Kidney capillary endothelial cell (primary cell): ENCODE results near the gene DOCK4.
A peak's percentile ranks its signal among the peaks of the same experiment; 100 is the strongest.

Source experiments
- DNase-seq: peaks from one replicate; pipeline ENCODE4 v3.0.0-alpha.2; 2018; ENCODE audit warnings: low spot score

DOCK4 gene

GRCh38 chr7:111765751-111766643 is 440.2 kb downstream of the DOCK4 start:
- DNase-seq, result no peak

- DNase-seq, result peak; percentile 17
Measured at GRCh38 chr7:111763221-111763801, 442.9 kb downstream of the DOCK4 start.

- DNase-seq, result no peak
Measured at GRCh38 chr7:111762799-111763198, 443.4 kb downstream of the DOCK4 start.

DNA sequence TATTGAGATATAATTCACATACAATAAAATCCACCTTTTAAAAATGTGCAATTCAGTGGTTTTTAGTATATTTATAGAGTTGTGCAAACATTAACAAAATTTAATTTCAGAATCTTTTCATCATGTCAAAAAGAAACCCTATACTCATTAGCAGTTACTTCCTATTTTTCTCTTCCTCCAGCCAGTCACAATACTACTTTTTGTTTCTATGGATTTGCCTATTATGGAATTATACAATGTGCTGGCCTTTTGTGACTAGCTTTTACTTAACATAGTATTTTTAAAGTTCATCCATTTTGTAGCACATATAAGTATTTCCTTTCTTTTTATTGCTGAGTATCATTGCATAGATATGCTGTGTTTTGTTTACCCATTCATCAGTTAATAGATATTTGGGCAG is 444.0 kb downstream of the DOCK4 start:
- DNase-seq, result no peak

DNA sequence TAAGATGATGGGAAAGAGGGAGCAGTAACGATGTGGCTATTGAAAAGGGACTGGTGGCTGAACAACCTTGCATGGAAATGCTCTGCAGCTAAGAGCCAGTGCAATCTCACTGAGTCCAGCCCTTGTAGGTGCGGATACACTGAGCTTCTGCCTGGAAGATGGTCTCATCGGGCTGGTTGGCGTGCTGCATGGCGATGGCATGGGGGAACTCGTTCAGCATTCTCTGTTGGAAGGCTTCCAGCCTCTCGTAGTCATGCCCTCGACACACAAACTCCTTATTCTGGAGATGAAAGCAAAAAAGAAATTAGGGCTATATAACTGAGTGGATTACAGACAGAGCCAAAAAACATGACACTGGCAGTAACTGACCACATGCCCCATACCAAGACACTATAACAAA is 446.2 kb downstream of the DOCK4 start:
- DNase-seq, result no peak

DNA sequence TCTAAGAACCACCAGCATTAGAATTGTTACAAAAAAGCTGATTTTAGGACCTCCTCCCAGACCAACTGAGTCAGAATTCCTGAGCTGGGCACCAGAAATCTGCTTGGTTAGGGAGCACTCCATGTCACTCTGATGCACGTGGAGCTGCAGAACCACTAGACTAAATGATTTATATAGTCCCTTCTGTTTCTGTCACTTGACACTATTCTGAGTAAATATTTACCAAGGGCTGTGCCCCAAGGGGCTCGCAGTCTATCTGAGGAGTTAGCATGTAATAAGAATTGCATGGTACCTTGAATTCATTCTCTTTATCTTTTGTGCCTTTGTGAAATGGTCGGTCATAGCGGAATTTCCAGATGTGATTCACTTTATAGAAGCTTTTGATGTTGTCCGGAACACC is 447.9 kb downstream of the DOCK4 start:
- DNase-seq, result no peak

DNA sequence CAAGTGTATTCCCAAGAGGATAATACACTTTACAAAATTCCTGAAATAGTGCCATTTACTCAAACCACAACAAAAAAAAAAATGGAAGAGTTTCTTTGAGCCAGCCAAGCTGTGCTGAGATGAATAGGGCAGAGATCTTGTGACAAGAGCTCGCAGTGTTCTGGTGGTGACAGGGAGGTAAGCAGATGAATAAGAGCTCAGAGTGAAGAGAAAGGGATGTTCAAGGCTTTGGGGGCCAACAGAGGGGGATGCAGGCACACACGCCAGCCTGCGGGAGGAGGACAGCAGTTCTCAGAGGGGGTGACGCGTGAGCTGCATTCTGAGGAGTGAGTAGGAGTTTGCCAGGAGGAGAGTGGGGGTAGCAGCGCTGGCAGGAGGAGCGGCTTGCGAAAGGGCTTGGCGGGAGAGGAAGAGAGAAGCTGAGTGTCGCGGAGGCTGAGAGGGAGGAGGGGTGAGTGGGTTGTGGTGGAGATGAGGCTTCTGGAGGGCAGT is 449.5 kb downstream of the DOCK4 start:
- no peak for DNase-seq

GRCh38 chr7:111755383-111755782 is 450.8 kb downstream of the DOCK4 start:
- no peak for DNase-seq

- DNase-seq, result no peak
Measured at GRCh38 chr7:111753968-111754367, 452.2 kb downstream of the DOCK4 start.

DNA sequence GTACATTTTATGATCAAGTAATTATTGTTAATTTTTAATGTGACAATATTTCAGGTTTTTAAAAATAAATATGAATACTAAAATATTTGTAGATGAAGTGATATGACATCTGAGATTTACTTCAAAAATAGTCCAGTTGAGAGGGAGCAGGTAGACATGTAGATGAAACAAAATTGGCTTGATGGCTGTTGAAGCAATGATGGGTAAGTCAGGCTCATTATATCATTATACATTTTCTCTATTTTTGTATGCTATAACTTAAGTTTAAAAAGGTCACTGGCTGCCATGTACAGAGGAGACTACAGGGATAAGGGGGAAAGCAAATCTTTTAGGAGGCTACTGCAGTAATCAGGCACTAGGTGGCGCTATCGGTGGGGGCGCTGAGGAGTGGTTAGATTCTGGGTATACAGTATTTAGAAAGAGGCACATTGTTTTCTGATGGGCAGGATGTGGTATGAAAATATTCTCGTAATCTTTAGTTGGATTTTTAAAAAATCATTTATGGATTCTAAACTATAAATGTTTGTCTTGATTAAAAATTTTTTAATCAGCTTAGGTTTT is 454.1 kb downstream of the DOCK4 start:
- peak; percentile 52 for DNase-seq

GRCh38 chr7:111750878-111751277 is 455.3 kb downstream of the DOCK4 start:
- DNase-seq, result no peak

- DNase-seq, result no peak
Measured at GRCh38 chr7:111750228-111750627, 456.0 kb downstream of the DOCK4 start.

- no peak for DNase-seq
Measured at GRCh38 chr7:111749625-111750024, 456.6 kb downstream of the DOCK4 start.

GRCh38 chr7:111747718-111748117 is 458.5 kb downstream of the DOCK4 start:
- no peak for DNase-seq

DNA sequence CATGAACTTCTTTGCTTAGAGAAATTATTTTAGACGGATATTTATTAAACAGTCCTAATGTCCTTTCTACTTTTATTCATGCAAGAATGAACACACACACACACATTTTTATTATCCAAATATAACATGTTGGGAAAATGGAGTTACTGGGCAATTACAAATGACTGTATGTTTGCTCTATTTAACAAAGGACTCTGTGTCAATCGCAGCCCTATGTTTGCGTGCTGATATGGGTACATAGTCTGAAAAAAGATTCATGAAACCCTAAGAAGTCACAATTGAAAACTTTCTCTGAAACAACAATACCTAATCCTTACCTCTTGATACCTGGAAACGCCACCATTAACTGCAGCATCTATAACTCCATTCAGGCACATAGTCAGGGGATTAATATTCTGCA is 459.2 kb downstream of the DOCK4 start:
- DNase-seq, result no peak

DNA sequence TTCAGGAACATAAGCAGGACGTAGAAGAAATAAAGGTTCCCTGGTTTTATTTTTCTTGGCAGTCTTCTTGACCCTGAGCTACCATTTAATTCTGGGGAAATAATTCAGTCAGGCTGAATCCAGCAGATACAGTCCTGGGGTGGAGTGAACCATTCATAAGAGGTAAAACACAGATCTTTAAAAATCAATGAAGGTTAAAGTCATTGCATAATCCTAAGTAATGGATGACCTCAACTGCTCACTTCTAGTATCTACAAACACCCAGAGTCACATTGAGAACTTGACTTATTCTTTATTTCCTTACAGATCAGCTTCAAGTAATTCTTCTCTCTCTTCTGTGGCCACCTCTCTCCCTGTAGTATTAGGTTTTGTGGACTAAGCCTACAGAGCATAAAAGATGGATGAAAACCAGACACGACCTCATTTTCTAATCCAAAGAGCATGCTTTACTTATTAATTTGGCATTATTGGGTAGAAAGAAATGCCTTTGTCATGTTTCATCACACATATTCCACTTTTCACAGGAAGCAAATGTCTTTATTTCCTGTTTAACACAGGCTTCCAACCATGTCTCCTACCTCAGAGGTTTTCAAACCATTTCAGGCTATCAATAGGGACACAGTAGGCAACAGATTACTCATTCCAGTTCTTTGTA is 461.6 kb downstream of the DOCK4 start:
- no peak for DNase-seq

DNA sequence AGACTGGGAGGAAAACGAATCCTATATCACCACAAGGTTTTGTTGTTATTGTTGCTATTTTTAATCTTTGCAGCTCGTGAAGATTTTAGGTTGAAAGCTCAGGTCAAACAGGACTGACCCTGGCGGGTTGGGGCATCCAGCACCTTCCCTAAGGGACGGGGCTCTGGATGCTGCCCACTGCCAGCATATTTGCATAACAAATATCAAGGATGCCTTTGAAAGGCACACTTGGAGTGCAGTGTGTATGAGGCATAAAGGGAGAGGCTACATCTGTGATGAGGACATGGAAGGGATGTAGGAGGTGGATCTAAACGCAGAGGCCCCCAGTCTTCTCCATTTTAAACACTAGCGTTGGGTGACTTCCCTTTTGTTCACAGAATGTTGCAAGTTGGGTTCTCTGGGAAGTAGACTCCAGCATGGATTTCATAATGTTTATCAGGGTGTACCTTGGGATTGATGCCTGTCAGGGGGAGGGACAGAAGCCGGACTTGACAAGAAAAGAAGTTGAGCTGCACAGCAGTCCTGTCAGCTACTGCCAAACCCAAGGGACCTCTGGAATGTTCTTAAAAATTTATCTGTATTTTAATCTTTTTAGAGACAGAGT is 462.9 kb downstream of the DOCK4 start:
- DNase-seq, result no peak

GRCh38 chr7:111741811-111742240 is 464.4 kb downstream of the DOCK4 start:
- DNase-seq, result peak; percentile 33

DNA sequence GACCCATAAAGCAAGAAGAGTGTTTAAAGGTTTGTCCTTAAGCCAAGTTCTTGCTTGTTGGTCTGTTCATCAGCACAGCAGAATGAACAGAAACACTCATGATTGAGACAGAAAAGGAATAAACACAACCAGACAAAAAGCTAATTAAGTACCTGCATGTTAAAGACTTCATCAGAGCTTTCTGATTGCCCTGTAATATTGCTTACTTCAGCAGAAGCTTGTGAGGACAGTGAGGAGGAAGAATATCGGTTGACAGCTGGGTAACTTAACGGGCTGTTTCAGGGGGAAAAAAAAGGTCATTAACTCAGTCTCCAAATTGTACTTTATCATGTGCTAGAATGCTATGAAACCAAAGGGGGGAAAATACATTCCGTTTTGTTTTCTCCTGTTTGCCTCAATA is 465.3 kb downstream of the DOCK4 start:
- no peak for DNase-seq

DNA sequence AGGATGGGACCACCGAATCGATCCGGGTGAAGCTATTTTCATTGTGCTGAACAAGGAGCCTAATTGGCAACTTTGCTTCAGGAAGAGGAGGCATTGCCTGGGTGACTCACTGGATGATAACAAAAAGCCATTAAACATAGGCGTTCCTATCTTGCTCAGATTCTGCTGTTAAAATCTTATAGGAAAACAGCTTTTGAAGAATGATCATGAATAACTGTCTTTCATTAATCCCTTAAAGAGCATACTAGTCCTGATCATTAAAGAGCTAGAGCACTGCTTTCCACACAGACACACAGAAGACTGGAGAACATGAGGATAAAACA is 469.7 kb downstream of the DOCK4 start:
- DNase-seq, result no peak

GRCh38 chr7:111735661-111736551 is 470.3 kb downstream of the DOCK4 start:
- peak; percentile 59 for DNase-seq
